GM18861 (cell line): ENCODE measurements around the gene ZNF862.

Experiments
- ATAC-seq: cut with Tn5 transposase; IDR thresholded peaks from one replicate; pipeline ENCODE4 v1.9.1; 2021; ENCODE audit not compliant: unreplicated experiment

ZNF862 gene

GRCh38 chr7:149864751-149865150 is 26.6 kb downstream of the ZNF862 start:
- ATAC-seq: no peak

GRCh38 chr7:149865437-149865836 is 27.3 kb downstream of the ZNF862 start:
- peak; percentile 60 for ATAC-seq

- ATAC-seq: no peak
Observed at GRCh38 chr7:149866139-149866778, 28.1 kb downstream of the ZNF862 start.

- no peak for ATAC-seq
Observed at GRCh38 chr7:149866779-149867447, 28.7 kb downstream of the ZNF862 start.

- ATAC-seq: no peak
Observed at GRCh38 chr7:149867762-149868622, 29.8 kb downstream of the ZNF862 start.

- ATAC-seq: no peak
Observed at GRCh38 chr7:149868623-149869290, 30.6 kb downstream of the ZNF862 start.

GRCh38 chr7:149869291-149869650 is 31.1 kb downstream of the ZNF862 start:
- no peak for ATAC-seq

- ATAC-seq: no peak
Observed at GRCh38 chr7:149869867-149870266, 31.7 kb downstream of the ZNF862 start.

GRCh38 chr7:149870274-149870673 is 32.1 kb downstream of the ZNF862 start:
- ATAC-seq: no peak

- ATAC-seq: no peak
Observed at GRCh38 chr7:149870701-149871483, 32.7 kb downstream of the ZNF862 start.

- ATAC-seq: no peak
Observed at GRCh38 chr7:149871576-149871975, 33.4 kb downstream of the ZNF862 start.

- ATAC-seq: no peak
Observed at GRCh38 chr7:149872419-149873073, 34.4 kb downstream of the ZNF862 start.

- ATAC-seq: peak; percentile 90
Observed at GRCh38 chr7:149873074-149873969, 35.1 kb downstream of the ZNF862 start, which contains the start of gene ATP6V0E2. TSS of gene ATP6V0E2 (plus strand) at chr7:149873969. CDS start at chr7:149874066, 97 bp downstream.

GRCh38 chr7:149873970-149874643 is 35.9 kb downstream of the ZNF862 start:
- ATAC-seq: peak; percentile 24

- no peak for ATAC-seq
Observed at GRCh38 chr7:149874644-149875028, 36.5 kb downstream of the ZNF862 start.

GRCh38 chr7:149875396-149875795 is 37.2 kb downstream of the ZNF862 start:
- no peak for ATAC-seq

GRCh38 chr7:149877890-149878522 is 39.8 kb downstream of the ZNF862 start:
- ATAC-seq: no peak

- ATAC-seq: no peak
Observed at GRCh38 chr7:149878523-149878921, 40.3 kb downstream of the ZNF862 start.
